ENCODE data around the gene ZNF230. TPM values are rescaled to one million over a fixed set of nuclear protein-coding genes. Genes with fewer than 3 reads are reported as not detected.

Gene ZNF230
- polyA plus RNA-seq, 3 donors: 1.0 to 3.9 (median 1.3) TPM

- peak within 1 kb of the TSS; percentile 77 to 98 (median 78) for H3K4me3 ChIP-seq (replicated peaks in 1 of 3; ENCODE audit: low read depth in 2 of 3, low read length in 3 of 3)
- H4K20me1 ChIP-seq (ENCODE audit: insufficient read depth, low read length): no peaks in the 10 kb centered on the region
- DNase-seq: peak; percentile 81 to 91 (median 88)
- H3K4me2 ChIP-seq (replicated peaks; ENCODE audit: extremely low read depth, low read length, poor library complexity, severe bottlenecking): peak within 1 kb of the TSS; percentile 97
- H3K36me3 ChIP-seq (replicated peaks in 1 of 2; ENCODE audit: control insufficient read depth in 1 of 2, insufficient read depth in 2 of 2, low read length in 2 of 2): peaks cover 24 to 38% of the 10 kb centered on the region in 2 donors
- no peaks in the 10 kb centered on the region for H3K27me3 ChIP-seq (ENCODE audit: control insufficient read depth in 2 of 2, insufficient read depth in 2 of 2, low read length in 2 of 2)
- Mint-ChIP-seq H3K4me3 (peak within 1 kb of the TSS; percentile 97 to 98), H3K27ac (peak within 1 kb of the TSS; percentile 80 to 94 (median 85)), H3K9me3 (peaks cover 17 to 57% (median 36%) of the 10 kb centered on the region in 7 donors), H3K4me1 (peaks cover 17% of the 10 kb centered on the region), H3K27me3 (ENCODE audit: low read depth in 3 of 3) (peaks cover 1 to 4% (median 2%) of the 10 kb centered on the region in 3 donors), H3K36me3 (peaks cover 31 to 34% of the 10 kb centered on the region in 2 donors)
- H3K9ac ChIP-seq (ENCODE audit: insufficient read depth, low read length, poor library complexity, severe bottlenecking): peak within 1 kb of the TSS; percentile 77
- intact Hi-C loops (cut with micrococcal nuclease): loop anchor here in 1 of 2 donors (1.0 to 2.0 kb wide), 2 partner anchors 23 to 69 kb away; partner anchors contain the start of genes ZNF224 and ZNF230
- peak within 1 kb of the TSS; percentile 34 to 88 for H3K27ac ChIP-seq (ENCODE audit: low read depth in 1 of 2, low read length in 2 of 2)
- WGBS (ENCODE audit: insufficient coverage): 7% methylated on average over 23 of the region's 37 CpGs
- H3K4me1 ChIP-seq (ENCODE audit: control insufficient read depth in 1 of 2, insufficient read depth in 2 of 2, low read length in 2 of 2): peaks cover 13 to 15% of the 10 kb centered on the region in 2 donors
- no peaks in the 10 kb centered on the region for H3K79me2 ChIP-seq (ENCODE audit: insufficient read depth, low read length)
- no peak for TF ChIP-seq CTCF (IDR thresholded peaks at IDR 0.05)
- peaks cover 11 to 43% of the 10 kb centered on the region in 2 donors for H3K9me3 ChIP-seq (replicated peaks in 1 of 2; ENCODE audit: control insufficient read depth in 1 of 2, insufficient read depth in 1 of 2, low read length in 2 of 2)
- peak within 1 kb of the TSS; percentile 99 for H2AFZ ChIP-seq (ENCODE audit: insufficient read depth, low read depth, low read length, poor library complexity, severe bottlenecking)
Measured at GRCh38 chr19:44025217-44025936, 22.6 kb downstream of the ZNF230 start, which contains the start of gene ZNF222. Gene ZNF222, plus strand, starts transcription at chr19:44025379. Its CDS starts 58 bp downstream, at chr19:44025437.

- H3K79me2 ChIP-seq (ENCODE audit: insufficient read depth, low read length): no peaks in the 10 kb centered on the region
- Mint-ChIP-seq H3K4me3 (no peak overlapping the region), H3K27me3 (ENCODE audit: low read depth in 3 of 3) (peaks cover 0 to 4% (median 1%) of the 10 kb centered on the region in 3 donors), H3K9me3 (peaks cover 27 to 61% (median 41%) of the 10 kb centered on the region in 7 donors), H3K36me3 (peaks cover 40 to 46% of the 10 kb centered on the region in 2 donors), H3K4me1 (peaks cover 17% of the 10 kb centered on the region), H3K27ac (no peak overlapping the region)
- H3K9me3 ChIP-seq (replicated peaks in 1 of 2; ENCODE audit: control insufficient read depth in 1 of 2, insufficient read depth in 1 of 2, low read length in 2 of 2): peaks cover 20 to 49% of the 10 kb centered on the region in 2 donors
- no peak overlapping the region for H3K4me3 ChIP-seq (replicated peaks in 1 of 3; ENCODE audit: low read depth in 2 of 3, low read length in 3 of 3)
- no peak for DNase-seq
- H3K4me2 ChIP-seq (replicated peaks; ENCODE audit: extremely low read depth, low read length, poor library complexity, severe bottlenecking): no peak overlapping the region
- intact Hi-C loops (cut with micrococcal nuclease): no loop called here
- peaks cover 13 to 15% of the 10 kb centered on the region in 2 donors for H3K4me1 ChIP-seq (ENCODE audit: control insufficient read depth in 1 of 2, insufficient read depth in 2 of 2, low read length in 2 of 2)
- no peak overlapping the region for H2AFZ ChIP-seq (ENCODE audit: insufficient read depth, low read depth, low read length, poor library complexity, severe bottlenecking)
- H3K9ac ChIP-seq (ENCODE audit: insufficient read depth, low read length, poor library complexity, severe bottlenecking): no peak overlapping the region
- no peaks in the 10 kb centered on the region for H3K27me3 ChIP-seq (ENCODE audit: control insufficient read depth in 2 of 2, insufficient read depth in 2 of 2, low read length in 2 of 2)
- TF ChIP-seq CTCF (IDR thresholded peaks at IDR 0.05): no peak
- no peaks in the 10 kb centered on the region for H4K20me1 ChIP-seq (ENCODE audit: insufficient read depth, low read length)
- H3K36me3 ChIP-seq (replicated peaks in 1 of 2; ENCODE audit: control insufficient read depth in 1 of 2, insufficient read depth in 2 of 2, low read length in 2 of 2): peaks cover 32 to 51% of the 10 kb centered on the region in 2 donors
- no peak overlapping the region for H3K27ac ChIP-seq (ENCODE audit: low read depth in 1 of 2, low read length in 2 of 2)
- 100% methylated on average over 1 of the region's 6 CpGs for WGBS (ENCODE audit: insufficient coverage)
Measured at GRCh38 chr19:44026622-44027021, 23.9 kb downstream of the ZNF230 start.
